HFF-Myc (cell line): ENCODE data around the gene F2.

ENCODE experiments used
- DNase-seq: peaks from one replicate; pipeline ENCODE4 v3.0.0-alpha.2; 2011; ENCODE audit warnings: low read depth; ENCODE audit errors: extremely low read depth
- H3K4me3 ChIP-seq: replicated peaks from 2 replicates; pipeline ENCODE4 v1.5.1; 2011; ENCODE audit warnings: low read depth, mild to moderate bottlenecking, control low read depth, low read length
- TF ChIP-seq, protein P1 (sequence below): IDR thresholded peaks from 2 replicates; pipeline ENCODE4 v1.5.1; 2012; ENCODE audit warnings: mild to moderate bottlenecking, low read depth, low read length, control low read depth; ENCODE audit errors: missing control alignments

F2 gene

DNA sequence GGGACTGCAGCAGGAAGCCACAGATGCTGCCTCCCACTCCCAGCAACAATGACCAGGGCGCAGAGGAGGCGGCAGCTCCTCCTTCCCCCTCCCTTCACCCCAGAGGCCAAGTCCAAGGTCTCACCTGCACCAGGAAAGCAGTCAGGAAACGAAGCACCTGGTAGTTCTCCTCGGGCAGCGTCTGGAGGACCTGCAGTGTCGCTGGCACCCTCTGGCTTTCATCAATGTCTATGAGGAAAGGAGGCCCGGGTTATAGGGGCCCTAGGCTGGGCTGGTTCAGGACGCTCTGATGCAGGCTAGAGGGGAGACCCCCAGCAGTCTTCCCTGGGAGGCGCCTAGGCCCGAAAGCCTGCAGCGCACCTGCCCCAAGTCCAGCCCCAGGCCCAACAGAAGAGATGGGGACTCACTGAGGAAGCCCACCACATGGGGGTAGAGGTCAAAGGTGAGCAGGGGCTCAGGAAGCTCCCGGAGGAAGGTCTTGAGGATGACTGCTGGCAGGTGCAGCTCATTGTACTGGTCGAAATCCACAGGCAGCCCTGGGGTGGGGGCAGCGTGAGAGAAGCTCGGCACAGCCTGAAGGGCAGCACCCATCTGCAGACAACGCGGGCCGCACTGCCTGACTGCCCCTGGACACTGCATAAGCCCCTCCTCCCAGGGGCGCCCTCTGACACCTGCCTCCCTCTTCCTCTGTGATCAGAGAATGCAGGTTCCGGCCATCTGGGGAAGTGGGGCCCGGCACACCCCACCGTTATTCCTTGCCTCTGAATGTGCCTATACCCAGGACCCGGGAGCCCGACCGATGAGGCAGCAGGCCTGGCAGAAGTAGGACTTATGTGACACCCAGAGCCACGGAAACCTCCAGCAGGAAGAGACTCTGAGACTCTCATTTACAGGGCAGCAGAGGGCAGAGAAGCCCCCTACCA, 39.5 kb upstream of the F2 start:
- H3K4me3 ChIP-seq = no peak overlapping the region
- no peak for DNase-seq
- TF ChIP-seq, protein P1, sequence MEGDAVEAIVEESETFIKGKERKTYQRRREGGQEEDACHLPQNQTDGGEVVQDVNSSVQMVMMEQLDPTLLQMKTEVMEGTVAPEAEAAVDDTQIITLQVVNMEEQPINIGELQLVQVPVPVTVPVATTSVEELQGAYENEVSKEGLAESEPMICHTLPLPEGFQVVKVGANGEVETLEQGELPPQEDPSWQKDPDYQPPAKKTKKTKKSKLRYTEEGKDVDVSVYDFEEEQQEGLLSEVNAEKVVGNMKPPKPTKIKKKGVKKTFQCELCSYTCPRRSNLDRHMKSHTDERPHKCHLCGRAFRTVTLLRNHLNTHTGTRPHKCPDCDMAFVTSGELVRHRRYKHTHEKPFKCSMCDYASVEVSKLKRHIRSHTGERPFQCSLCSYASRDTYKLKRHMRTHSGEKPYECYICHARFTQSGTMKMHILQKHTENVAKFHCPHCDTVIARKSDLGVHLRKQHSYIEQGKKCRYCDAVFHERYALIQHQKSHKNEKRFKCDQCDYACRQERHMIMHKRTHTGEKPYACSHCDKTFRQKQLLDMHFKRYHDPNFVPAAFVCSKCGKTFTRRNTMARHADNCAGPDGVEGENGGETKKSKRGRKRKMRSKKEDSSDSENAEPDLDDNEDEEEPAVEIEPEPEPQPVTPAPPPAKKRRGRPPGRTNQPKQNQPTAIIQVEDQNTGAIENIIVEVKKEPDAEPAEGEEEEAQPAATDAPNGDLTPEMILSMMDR = no peak

DNA sequence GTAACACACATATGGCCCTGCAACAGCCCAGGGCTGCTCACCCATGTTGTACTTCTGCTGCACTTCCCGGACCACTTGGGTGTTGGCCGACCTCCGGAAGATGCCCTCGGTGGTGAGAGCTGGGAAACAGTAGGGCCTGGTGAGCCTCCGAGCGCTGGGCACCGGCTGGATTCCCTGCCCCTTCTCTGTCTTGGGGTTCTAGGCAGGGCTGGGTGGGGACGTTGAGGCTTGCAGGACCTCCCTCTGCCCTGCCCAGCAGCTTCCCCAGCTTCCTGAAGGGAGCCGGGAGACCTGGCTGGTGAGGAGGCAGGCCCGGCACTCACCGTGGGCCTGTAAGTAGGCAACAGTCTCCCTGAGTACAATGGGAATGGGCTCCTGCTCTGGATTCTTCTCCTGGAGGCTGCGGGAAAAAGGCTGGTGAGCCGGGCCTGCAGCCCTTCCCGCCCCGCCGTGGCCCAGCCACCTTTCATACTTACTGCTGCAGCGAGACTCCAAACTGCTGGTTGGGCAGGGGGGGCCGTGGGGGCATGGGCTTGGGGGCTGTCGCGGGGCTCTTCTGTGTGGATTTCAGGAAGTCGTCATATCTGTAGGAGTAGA, 38.8 kb upstream of the F2 start:
- no peak overlapping the region for H3K4me3 ChIP-seq
- DNase-seq = no peak
- TF ChIP-seq, protein P1 = no peak

DNA sequence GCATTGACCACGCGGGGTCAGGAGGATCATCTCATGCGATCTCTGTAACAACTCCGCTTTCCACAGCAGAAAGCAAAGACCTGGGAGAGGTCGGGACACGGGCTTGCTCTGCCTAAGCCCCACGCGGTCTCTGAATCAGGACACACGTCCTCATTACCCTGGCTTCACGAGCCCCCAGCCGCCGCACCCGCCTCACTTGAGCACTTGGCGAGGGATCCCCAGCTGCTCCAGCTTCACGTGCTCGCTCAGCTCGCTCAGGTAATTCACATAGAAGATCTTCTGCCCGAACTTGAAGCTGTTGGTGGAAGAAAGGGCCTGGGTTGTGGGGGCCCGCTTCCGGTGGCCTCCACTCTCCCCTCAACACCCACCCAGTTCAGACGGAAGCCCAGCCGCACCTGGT, 38.2 kb upstream of the F2 start:
- H3K4me3 ChIP-seq = no peak overlapping the region
- no peak for DNase-seq
- TF ChIP-seq, protein P1 = no peak

DNA sequence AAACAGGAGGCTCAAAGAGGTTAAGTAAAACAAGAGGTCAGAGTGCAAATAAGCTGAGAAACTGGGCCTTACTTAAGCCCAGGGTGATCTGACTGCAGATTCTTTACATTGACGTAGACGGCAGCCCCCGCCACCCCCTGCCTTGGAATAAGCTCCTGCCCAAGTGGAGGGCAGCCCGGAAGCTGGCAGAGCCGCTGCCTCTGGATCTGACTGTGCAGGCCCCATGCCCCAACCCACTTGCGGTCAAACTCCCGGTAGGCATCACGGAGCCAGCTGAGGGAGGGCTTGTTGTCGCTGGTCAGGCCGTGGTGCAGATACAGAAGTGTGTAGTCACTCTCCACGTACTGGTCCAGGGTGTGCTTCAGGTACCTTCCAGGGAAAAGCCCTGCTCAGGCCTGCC, 37.2 kb upstream of the F2 start:
- no peak for DNase-seq
- H3K4me3 ChIP-seq = no peak overlapping the region

DNA sequence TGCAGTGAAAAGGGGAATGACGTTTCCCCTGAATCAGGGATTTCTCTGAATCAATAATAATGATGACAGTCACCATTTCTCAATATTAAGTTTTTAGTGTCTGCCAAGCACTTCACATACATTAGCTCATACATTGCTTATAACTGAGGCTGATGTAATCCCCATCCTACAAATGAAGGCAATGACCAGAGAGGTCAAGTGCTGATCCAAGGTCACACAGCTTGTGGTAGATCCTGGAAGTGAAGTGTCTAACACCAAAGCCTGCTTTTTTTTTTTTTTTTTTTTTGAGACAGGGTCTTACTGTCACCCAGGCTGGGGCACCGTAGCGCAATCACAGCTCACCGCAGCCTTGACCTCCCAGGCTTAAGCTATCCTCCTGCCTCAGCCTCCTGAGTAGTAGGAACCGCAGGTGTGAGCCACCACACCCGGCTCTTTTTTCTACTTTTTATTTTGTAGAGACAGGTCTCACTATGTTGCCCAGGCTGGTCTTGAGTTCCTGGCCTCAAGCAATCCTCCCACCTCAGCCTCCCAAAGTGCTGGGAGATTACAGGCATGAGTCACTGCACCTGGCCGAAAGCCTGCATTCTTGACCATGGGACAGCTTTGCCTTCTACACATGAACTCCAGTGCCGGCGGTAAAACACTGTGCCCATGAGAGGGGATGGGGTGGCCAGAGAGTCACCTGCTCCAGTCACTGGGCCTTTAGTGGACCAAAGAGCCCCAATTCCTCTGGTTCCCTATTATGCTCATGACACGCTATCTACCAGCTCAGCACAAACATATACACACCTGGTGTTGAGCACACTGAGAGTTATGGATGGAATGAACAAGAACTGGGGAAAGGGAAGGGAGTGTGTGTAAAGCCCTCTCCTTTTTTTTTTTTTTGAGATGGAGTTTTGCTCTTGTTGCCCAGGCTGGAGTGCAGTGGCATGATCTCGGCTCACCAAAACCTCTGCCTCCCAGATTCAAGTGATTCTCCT, 36.0 kb upstream of the F2 start:
- no peak for DNase-seq
- H3K4me3 ChIP-seq = no peak overlapping the region
- TF ChIP-seq, protein P1 = no peak

More for the DNA sequence above, 37.2 kb upstream of the F2 start:
- TF ChIP-seq, protein P1 = no peak

DNA sequence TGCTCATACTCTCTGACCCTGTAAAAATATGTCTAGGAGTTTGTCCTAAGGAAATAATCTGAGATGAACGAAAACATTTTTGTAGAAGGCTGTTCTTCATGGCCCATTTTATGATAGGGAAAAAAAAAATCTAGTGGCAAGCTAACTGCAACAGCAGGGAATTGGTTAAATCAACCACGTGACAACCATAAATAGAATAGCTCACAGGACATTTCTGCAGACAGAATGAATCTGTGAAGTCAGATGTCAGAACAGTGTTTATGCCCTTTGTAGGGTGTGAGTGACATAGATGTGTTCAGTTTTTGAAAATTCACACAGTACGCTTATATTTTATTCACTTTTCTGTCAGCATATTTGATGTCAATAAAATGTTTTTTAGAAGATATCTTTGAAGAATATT, 34.6 kb upstream of the F2 start:
- H3K4me3 ChIP-seq = no peak overlapping the region
- no peak for DNase-seq
- TF ChIP-seq, protein P1 = no peak
